ENCODE results near the gene NPY1R. TPM values are rescaled to one million over a fixed set of nuclear protein-coding genes. Genes with fewer than 3 reads are reported as not detected.

NPY1R gene
- total RNA-seq, 1 donor: not detected

- no peak for DNase-seq (ENCODE audit: low read depth in 2 of 3, low spot score in 2 of 3)
Observed at GRCh38 chr4:163280703-163281519, 51.5 kb downstream of the NPY1R start.

DNA sequence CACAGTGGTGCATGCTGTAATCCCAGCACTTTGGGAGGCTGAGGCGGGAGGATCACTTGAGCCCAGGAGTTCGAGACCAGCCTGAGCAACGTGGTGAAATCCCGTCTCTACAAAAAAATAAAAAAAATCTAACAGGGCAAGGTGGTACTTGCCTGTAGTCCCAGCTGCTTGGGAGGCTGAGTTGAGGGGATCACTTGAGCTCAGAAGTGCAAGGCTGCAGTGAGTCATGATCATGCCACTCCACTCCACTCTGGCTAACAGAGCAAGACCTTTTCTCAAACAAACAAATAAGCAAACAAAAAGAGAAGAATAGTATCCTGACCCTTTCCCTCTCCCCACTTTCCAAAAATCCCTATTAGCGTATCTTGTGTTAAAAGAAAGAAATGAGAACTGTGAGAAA, 52.7 kb downstream of the NPY1R start:
- DNase-seq (ENCODE audit: low read depth in 2 of 3, low spot score in 2 of 3): no peak

GRCh38 chr4:163274861-163275260, 57.5 kb downstream of the NPY1R start:
- DNase-seq (ENCODE audit: low read depth in 2 of 3, low spot score in 2 of 3): no peak

Other genes with a start within 250 kb of the NPY1R start
- gene NAF1, start 165.7 kb downstream of the NPY1R start, total RNA-seq: 10.0 TPM
- not detected for gene NPY5R, start 11.3 kb upstream of the NPY1R start, total RNA-seq
- gene TKTL2, start 141.2 kb upstream of the NPY1R start, total RNA-seq: not detected
- gene TMA16, start 162.1 kb upstream of the NPY1R start, total RNA-seq: 9.4 TPM

All from hematopoietic multipotent progenitor cell (in vitro differentiated cells).